ENCODE measurements around the gene LRRC74B.

LRRC74B gene

DNA sequence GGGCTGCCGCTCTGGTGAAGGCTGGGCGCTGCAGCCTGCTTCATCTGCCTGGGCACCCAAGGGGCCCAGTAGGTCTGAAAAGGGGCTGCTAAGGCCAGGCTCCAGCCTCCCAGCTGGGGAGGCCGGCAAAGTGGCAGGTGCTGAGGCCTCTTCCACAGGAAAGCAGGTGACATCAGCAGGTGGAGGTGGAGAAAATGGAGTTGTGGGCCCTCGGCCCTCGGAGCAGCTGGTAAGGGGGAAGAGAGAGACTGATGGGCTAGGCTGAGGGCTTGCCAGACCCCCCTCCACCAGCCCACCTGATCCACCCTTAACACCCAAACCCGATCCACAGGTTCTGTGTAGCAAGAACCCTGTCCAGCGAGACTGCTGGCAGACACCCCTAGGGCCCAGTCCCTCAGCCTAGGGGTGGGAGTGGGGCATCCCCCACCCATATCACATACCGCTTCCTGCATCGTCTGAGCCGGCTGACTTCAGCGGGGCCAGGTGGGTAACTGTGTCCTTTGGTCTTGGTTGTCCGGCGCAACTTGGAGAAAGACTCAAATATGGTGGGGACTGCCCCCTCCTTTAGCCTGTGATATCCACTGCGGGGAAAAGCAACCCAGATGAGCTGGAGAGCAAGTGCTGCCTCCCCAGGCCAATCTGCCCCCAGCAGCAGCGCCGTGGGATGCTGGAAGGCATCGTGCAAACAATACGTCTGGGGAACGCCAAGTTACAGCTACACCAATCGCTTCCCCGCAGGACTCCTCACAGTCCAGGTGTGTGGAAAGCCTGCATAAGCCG is 45.3 kb upstream of the LRRC74B start:
- H3K9ac ChIP-seq (ENCODE audit: low read length) = peak overlapping the region; percentile 95
- no peaks in the 10 kb centered on the region for H4K20me1 ChIP-seq (ENCODE audit: low read depth, low read length)
- no peaks in the 10 kb centered on the region for H3F3A ChIP-seq (ENCODE audit: insufficient read depth)
- H3K9me2 ChIP-seq (replicated peaks; ENCODE audit: insufficient read depth, low read length) = no peaks in the 10 kb centered on the region
- peak overlapping the region; percentile 95 for H3K27ac ChIP-seq (ENCODE audit: low read depth, low read length)
- TF ChIP-seq EZH2phosphoT487 (conservative IDR thresholded peaks at IDR 0.05; ENCODE audit: low read length) = no peak
- TF ChIP-seq CTCF (IDR thresholded peaks at IDR 0.05; ENCODE audit: insufficient read depth, low read length, poor library complexity, severe bottlenecking) = no peak
- no peak overlapping the region for H2AFZ ChIP-seq (ENCODE audit: low read depth, low read length, severe bottlenecking)
- no peaks in the 10 kb centered on the region for H3K9me3 ChIP-seq (ENCODE audit: insufficient read depth, low read length)
- peak overlapping the region; percentile 89 for H3K4me3 ChIP-seq (ENCODE audit: insufficient read depth, low read length, poor library complexity, severe bottlenecking)
- H3K4me2 ChIP-seq (ENCODE audit: low read depth, low read length, poor library complexity, severe bottlenecking) = peak overlapping the region; percentile 90
- peaks cover 8% of the 10 kb centered on the region for H3K79me2 ChIP-seq (ENCODE audit: insufficient read depth, low read length)
- H3K36me3 ChIP-seq (ENCODE audit: low read length) = no peaks in the 10 kb centered on the region
- no peaks in the 10 kb centered on the region for H3K27me3 ChIP-seq (ENCODE audit: low read length)

DNA sequence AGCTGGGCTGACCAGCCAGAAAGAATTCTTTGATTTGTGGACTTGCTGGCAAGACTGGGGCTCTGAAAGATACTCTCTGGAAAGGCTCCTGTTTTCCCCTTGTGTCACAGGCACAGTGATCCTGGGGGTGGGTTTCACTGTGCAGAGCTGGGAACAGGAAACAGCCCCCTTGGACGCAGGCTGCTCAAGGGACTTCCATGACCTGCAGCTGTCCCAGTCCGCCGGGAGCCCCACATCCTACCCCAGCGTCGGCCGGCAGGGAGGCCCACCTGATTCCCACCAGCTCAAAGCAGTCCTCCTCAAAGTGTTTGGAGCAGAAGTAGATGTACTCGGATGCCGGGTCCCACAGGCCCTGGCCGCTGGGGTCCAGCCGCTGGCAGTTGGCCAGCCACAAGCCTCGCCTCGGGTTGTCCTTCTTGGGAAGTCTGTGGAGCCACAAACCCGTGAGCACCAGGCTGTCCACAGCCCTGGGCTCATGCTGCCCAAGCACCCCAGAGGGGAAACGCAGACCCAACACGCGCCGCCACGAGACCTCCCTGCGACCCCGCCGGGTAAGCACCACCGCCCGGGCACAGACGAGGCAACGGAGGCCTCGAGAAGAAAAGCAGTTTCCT is 44.7 kb upstream of the LRRC74B start:
- H2AFZ ChIP-seq (ENCODE audit: low read depth, low read length, severe bottlenecking) = peak overlapping the region; percentile 80
- peak overlapping the region; percentile 90 for H3K4me2 ChIP-seq (ENCODE audit: low read depth, low read length, poor library complexity, severe bottlenecking)
- peaks cover 8% of the 10 kb centered on the region for H3K79me2 ChIP-seq (ENCODE audit: insufficient read depth, low read length)
- H3F3A ChIP-seq (ENCODE audit: insufficient read depth) = no peaks in the 10 kb centered on the region
- H4K20me1 ChIP-seq (ENCODE audit: low read depth, low read length) = no peaks in the 10 kb centered on the region
- no peaks in the 10 kb centered on the region for H3K27me3 ChIP-seq (ENCODE audit: low read length)
- H3K27ac ChIP-seq (ENCODE audit: low read depth, low read length) = peak overlapping the region; percentile 95
- H3K9me3 ChIP-seq (ENCODE audit: insufficient read depth, low read length) = no peaks in the 10 kb centered on the region
- no peak for TF ChIP-seq EZH2phosphoT487 (conservative IDR thresholded peaks at IDR 0.05; ENCODE audit: low read length)
- TF ChIP-seq CTCF (IDR thresholded peaks at IDR 0.05; ENCODE audit: insufficient read depth, low read length, poor library complexity, severe bottlenecking) = no peak
- peak overlapping the region; percentile 89 for H3K4me3 ChIP-seq (ENCODE audit: insufficient read depth, low read length, poor library complexity, severe bottlenecking)
- H3K9ac ChIP-seq (ENCODE audit: low read length) = peak overlapping the region; percentile 95
- H3K36me3 ChIP-seq (ENCODE audit: low read length) = no peaks in the 10 kb centered on the region
- no peaks in the 10 kb centered on the region for H3K9me2 ChIP-seq (replicated peaks; ENCODE audit: insufficient read depth, low read length)

- no peaks in the 10 kb centered on the region for H3K9me3 ChIP-seq (ENCODE audit: insufficient read depth, low read length)
- peak within 1 kb of the TSS; percentile 95 for H3K27ac ChIP-seq (ENCODE audit: low read depth, low read length)
- H3K27me3 ChIP-seq (ENCODE audit: low read length) = no peaks in the 10 kb centered on the region
- H3K4me2 ChIP-seq (ENCODE audit: low read depth, low read length, poor library complexity, severe bottlenecking) = peak within 1 kb of the TSS; percentile 90
- no peaks in the 10 kb centered on the region for H3K9me2 ChIP-seq (replicated peaks; ENCODE audit: insufficient read depth, low read length)
- peak within 1 kb of the TSS; percentile 80 for H2AFZ ChIP-seq (ENCODE audit: low read depth, low read length, severe bottlenecking)
- peak within 1 kb of the TSS; percentile 89 for H3K4me3 ChIP-seq (ENCODE audit: insufficient read depth, low read length, poor library complexity, severe bottlenecking)
- TF ChIP-seq EZH2phosphoT487 (conservative IDR thresholded peaks at IDR 0.05; ENCODE audit: low read length) (no peak), CTCF (IDR thresholded peaks at IDR 0.05; ENCODE audit: insufficient read depth, low read length, poor library complexity, severe bottlenecking) (no peak)
- H3F3A ChIP-seq (ENCODE audit: insufficient read depth) = no peaks in the 10 kb centered on the region
- no peaks in the 10 kb centered on the region for H3K36me3 ChIP-seq (ENCODE audit: low read length)
- H4K20me1 ChIP-seq (ENCODE audit: low read depth, low read length) = no peaks in the 10 kb centered on the region
- peaks cover 8% of the 10 kb centered on the region for H3K79me2 ChIP-seq (ENCODE audit: insufficient read depth, low read length)
- peak within 1 kb of the TSS; percentile 95 for H3K9ac ChIP-seq (ENCODE audit: low read length)
Measured at GRCh38 chr22:21001601-21002325, 44.0 kb upstream of the LRRC74B start, which contains the start of gene THAP7. THAP7 (minus strand) TSS chr22:21002118; CDS start chr22:21001911, 207 bp downstream.
